ENCODE results near the gene ARHGAP42.

Gene ARHGAP42

DNA sequence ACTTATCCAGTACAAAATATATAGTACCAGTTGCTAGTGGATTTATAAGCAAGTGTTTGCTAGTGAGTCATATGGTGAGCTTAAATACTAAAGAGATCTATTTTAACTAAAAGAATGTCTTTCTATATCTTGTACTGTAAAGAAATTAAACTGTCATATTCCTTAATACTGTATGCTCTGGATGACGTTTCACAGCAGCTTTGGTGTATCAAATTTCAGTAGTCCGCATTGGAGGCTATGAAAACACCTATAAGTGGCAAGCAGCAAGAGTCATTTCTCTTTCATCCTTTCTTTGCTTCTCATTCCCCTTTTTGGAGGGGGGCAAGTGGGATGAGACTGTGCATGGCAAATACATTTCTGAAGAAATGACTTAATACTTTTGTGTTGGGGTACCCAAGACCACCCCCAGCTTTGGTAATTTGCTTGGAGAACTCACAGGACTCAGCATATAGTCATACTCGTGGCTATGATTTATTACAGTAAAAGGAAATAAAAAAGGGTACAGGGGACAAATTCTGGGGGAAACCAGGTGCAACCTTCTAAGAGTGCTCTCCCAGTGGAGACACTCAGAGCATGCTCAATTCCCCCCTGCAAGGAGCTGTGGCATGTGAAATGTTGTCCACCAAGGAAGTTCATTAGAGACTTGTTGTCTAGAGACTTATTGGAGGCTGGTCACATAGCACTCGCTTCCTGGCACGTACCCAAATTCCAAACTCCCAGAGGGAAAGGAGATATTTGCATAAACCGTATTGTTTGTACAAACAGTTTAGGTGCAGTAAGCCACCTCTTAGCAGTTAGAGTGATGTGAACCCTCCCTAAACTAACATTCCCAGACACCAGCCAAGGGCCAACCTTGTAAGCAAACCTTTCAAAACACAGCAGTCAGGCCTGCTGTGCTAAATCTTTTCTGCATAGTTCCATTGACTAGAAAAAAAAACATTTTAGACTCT is 231.7 kb downstream of the ARHGAP42 start:
- DNase-seq (ENCODE audit: low spot score), result no peak

DNA sequence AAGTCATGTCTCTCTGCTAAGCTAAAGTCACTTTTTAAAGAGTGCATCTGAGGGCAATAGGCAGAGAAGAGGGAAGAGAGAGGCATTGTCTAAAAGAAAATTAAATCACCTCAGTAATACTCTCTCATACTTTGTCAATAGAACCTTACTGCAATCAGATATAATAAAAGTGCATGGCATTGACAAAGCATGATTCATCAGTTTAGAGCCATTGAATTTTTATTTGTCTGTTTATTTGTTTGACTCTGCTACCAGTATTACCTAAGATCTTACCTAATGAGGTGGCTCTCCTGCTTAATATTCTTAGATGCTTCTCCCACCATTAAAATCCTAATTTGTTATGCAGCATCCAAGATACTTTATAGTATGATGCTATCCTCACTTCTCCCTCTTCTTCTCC is 233.5 kb downstream of the ARHGAP42 start:
- DNase-seq (ENCODE audit: low spot score), result no peak

DNA sequence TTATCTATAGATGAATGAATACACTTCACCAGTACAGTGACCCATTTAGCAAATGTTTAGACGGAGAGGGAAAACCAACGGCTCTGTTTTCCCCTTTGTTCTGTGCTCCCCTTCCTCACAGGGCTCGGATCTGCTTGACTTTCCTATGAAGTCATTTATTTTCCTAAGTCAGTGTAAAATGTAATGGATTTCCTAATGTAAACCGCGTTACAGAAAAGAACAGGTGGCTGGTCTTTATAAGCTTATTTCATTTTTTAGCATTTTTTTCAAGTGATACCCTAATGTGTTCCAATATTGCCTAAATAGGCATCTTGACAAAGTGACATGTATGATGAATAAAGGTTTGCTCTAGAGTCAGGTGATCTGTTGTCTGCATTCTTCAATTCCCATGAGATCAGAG is 235.0 kb downstream of the ARHGAP42 start:
- DNase-seq (ENCODE audit: low spot score), result no peak

DNA sequence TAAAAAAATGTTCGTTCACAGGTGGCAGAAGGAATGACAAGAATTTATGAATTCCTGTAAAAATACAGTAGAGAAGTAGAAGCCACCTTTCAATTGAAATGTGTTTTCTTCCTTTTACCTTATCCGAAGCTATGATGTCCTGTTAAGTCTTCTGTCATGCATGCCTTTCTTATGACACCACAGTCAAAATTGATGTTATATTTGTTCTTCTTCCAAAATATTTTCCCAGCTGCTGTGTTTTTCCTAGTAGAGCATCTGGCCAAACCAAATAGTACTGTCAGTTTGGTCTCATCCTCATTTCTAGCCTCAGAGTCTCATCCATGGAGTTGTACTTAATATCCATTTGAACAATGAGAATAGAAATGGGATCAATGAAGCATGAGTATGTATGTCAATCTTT is 236.5 kb downstream of the ARHGAP42 start:
- DNase-seq (ENCODE audit: low spot score), result no peak

DNA sequence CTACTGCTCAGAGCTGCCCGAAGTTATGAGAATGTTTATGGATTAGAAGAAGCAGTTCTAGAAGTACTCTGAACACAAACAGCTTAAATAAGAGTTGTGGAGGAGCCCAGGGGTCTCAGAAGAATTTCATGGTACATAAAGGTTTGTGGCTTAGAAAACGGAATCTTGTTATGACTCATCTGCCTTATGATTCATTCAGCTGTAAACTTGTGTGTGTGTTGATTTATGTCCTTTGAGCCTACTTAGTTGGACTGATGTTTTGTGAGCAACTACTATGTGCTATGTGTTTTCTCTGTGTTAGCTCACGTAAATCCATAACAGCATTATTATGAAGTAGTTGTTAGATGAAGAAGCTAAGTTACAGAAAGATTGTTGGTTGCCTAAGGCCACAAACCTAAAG is 238.8 kb downstream of the ARHGAP42 start:
- no peak for DNase-seq (ENCODE audit: low spot score)

DNA sequence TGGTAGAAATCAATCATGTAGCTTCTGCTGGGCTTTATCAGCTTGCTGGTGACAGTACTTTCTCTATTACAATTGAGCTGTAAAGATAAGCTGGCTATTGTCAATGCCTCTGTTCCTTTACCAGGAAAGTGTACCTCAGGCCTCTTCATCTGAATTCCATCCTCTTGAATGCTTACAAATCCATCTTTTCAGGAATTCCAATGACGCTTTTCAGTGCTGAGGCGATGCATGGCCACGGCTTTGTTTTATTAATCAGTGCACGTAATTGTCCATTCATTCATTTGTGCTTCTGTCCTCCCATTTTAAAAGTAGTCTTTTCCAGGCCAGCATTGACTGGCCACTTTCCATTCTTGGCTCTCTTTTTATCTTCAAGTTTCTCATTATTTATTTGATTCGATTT is 240.5 kb downstream of the ARHGAP42 start:
- DNase-seq (ENCODE audit: low spot score), result no peak

DNA sequence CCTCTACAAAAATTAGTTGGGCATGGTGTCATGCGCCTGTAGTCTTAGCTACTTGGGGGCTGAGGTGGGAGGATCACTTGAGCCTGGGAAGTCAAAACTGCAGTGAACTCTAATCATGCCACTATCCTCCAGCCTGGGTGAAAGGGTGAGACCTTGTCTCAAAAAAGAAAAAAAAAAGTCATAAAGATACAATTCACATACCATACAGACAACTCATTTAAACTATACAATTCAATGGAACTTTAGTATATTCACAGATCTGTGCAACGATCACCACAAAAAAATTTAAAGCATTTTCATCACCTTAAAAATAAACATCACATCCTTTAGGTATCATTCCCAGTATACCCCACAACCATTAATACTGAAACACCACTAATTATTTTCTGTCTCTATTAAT is 241.3 kb downstream of the ARHGAP42 start:
- DNase-seq (ENCODE audit: low spot score), result no peak

DNA sequence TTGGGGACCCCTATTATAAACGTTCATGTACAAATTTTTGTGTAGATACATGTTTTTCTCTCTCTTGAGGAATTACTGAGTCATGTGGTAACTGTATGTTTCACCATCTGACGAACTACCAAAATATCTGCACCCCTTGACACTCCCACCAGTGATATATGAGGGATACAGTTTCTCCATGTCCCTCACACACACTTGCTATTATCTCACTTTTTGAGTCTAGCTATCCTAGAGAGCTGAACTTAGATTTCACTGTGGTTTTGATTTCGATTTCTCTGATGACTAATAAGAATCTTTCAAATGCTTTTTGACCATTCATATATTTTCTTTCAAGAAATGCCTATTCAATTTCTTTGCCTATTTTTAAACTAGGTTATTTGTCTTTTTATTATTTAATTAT is 242.3 kb downstream of the ARHGAP42 start:
- DNase-seq (ENCODE audit: low spot score), result no peak

DNA sequence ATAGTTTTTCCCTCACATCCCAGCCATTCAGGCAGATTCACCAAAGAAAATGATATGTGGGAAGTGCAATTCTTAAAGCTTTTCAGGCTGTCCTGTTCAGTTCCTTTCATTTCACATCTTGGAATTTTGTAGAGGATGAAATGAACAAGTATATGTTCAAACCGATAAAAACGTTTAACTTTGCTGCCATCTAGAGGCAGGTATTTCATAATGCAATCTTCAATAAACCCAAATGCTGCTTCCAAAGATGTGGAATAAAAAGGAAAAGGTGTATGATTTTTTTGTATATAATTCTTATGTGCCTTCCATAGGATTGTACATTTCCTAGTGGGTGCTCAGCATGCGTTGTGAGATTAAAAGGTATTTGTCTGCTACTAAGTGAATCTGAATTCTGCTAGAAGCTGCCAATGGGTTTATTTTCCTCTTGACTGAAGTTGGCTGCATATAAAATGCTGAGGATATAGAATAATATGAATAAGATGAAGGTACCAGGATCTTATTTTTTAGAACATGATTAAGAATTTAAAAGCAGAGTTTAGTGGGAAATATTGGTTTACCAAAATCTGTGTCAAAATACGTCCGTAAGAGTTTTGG is 243.2 kb downstream of the ARHGAP42 start:
- DNase-seq (ENCODE audit: low spot score), result peak; percentile 6

DNA sequence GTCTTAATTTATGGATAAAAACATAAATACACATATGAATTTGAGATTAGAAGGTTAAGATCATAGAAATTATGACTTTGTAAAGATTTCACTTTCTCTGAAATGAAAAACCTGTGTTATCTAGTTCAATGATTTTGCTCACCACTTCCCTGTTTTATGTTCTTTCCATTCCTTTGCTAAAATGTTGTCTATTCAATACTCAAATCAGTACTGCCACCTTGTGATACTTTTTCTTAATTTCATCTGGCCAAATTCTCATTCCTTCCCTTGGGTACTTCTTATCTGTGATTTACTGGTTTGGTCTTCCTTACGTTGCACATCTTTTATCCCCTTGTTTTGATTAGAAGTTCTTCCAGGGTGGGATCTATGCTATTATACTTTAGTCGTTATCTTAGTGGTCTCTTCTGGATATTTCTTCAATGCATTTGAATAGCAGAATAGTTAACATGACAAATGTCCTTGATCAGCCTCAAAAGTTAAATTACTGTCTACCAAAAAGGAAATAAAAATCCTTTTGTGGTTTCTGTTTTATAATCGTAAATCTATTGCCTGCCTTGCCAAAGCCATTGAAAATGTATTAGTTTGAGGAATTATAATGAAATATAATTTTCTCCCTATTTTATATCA is 245.5 kb downstream of the ARHGAP42 start:
- no peak for DNase-seq (ENCODE audit: low spot score)

DNA sequence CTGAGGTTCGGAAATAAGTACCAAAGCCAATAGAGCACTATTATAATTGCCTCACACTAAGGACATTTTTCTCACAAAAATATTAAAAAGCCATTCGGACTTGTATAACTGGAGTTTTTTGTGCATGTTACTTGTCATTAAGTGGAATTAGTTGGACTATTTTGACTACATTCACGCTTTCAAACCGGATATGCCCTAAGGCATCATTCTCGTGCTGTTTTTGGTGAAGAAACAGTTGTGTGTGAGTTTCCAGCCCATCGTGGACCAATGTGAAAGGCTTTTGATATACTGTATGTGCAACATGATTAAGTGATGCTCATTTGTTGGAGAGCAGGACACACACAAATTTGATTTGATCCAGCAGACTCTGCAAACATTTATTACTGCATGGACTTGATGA is 249.7 kb downstream of the ARHGAP42 start:
- no peak for DNase-seq (ENCODE audit: low spot score)

DNA sequence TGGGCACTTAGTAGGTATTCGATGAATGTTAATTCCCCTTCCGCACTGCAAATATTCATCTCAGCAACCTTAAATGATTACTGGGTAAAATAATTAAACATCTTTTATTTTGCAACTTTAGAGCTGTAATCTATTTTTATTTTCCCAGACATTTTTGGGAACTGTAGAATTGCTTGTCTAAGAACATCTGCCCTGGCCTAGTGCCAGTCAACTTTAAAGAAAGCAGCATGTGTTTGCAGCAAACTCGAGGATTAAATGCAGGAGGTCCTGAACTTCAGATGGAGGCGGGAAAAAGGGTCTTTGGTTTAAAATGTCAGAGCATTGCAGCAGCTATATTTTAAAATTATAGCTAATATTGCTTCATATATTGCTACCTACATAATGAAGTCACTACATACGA is 252.5 kb downstream of the ARHGAP42 start:
- DNase-seq (ENCODE audit: low spot score), result no peak

DNA sequence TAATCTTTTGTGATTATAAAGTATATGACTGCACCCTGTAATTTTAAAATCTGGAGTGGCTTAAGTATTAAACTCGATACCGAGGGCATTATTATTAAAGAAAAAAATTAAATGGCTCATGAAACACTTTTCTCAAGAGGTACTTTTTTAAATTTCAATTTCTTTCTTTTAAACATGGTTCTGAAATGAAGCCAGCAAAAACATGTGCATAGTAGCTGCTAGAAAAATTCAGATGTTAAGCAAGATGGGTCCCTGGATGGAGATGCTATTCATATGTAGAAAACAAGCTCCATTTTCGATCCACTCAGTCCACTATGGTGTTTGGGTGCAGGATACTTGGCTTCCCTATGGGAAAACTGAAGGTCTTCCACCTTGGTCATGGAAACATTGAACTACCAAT is 253.0 kb downstream of the ARHGAP42 start:
- no peak for DNase-seq (ENCODE audit: low spot score)

DNA sequence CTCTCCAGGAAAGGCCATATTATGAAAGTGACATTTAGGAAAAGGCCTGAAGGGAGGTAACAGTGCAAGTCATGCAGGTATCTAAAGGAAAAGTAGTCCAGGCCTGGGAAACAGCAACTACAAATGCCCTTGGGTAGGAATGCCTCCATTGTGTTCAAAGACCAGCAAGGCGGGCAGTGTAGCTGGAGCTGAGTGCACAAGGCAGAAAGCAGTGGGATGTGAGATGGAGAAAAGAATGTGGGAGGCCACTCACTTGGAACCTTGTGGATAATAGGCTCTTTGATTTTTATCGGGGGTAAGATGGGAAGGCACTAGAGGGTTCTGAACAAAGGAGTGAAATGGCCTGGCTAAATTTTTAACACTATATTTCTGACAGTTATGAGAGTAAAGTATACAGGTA is 253.9 kb downstream of the ARHGAP42 start:
- no peak for DNase-seq (ENCODE audit: low spot score)

DNA sequence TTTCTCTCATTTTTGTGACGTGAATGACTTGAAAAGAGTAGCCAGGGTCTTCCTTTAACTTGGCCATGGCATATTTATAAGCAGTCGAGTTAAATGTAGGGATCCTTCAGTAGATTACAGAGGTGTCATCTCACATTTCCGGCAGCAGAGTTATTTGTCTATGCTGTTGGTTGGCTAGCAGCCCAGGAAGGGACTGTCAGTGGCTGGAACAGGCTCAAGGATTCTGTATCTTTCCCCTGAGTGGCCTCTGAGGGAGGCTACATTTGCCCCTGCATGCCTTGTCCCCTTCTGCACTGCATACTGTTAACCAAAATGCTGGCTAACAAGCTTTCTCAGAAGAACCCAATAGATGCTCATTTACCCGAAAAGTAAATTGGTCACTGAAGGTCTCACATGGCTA is 254.9 kb downstream of the ARHGAP42 start:
- DNase-seq (ENCODE audit: low spot score), result no peak

DNA sequence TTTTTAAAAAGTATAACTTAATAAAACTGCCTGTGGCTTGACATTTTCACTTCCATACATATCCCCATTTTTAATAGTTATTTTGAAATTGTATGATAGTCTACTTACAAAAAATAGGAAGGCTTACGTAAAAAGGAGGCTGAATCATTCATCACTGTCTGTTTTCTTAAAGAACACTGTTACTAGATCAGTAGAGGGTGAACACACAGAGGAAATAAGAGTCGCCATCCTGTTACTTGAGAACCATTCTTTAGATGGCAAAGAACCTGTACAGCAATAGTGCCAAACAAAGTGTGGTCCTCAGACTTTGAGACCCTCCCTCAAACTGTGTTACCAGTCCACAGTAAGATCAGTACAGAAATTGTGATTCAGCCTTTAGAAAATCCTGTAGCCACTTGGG is 261.8 kb downstream of the ARHGAP42 start:
- DNase-seq (ENCODE audit: low spot score), result no peak

DNA sequence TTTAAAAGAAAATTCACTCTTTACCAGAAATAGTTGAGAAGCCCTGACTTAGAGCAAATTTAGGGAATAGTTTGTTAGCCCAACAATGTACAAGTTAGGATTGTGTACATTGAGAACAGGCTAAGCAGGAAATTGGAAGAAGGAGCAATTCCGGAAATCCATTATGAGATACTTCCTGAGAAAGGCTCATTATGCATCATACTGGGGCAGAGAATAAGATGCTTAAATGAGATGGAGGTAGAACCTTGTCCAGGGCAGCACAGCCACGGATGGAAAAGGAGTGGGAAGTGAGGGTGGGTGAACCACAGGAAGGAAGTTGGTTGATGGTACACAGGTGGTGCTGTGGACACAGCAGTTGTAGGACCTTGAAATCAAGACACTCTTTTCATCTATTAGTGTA is 262.4 kb downstream of the ARHGAP42 start:
- no peak for DNase-seq (ENCODE audit: low spot score)

DNA sequence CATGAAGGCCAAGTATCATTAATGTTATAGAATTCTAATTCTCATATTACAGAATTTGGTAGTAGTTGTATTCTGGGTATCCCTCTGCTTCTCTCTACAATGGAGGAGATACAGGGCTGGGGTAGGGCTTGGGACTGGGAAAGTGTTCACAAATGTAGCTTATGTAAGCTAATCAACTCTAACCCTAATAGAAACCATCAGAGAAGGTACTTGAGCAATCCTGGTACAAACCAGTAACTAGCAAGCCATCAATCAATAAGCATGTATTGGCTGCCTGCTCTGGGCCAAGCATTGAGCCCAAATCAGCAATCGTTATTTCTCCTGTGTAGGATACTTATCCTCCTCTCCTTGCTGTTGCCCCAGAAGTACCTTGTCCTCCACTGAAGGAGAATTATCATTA is 268.2 kb downstream of the ARHGAP42 start:
- DNase-seq (ENCODE audit: low spot score), result no peak

DNA sequence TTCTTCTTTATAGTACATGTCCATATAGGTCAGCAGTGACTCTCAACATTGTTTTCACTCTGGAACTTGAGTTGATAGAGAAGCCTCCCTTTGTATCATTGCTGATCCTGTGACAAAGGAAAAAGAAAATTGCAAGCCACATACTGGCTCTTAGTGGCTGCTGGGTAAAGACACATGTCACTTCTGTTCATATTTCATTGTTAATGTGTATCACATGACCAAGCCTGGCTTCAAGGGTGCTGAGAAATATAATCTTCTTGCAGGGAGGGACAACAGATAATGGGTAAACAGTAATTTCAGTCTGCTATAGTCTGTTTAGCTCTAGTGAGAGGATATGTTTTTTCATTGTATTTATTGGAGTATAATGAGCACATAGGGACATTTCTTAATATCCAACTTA is 269.3 kb downstream of the ARHGAP42 start:
- DNase-seq (ENCODE audit: low spot score), result no peak

DNA sequence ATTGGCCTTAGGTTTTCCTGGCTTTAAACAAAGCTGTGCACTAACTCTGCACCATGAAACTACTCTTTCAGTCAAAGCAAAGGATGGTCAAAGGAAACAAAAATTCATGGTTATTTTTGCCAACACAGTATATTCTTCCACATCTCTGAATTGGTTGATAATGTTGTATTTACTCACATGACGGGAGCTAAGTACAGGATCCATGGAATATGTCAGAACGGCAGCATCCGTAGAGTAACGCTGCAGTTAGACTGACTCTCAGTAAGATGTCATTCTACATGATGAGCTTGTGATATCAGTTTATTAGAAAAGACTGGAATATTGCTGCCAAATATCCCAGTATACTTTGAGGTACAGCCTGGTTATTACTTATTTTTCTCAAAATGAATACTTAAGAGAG is 270.4 kb downstream of the ARHGAP42 start:
- DNase-seq (ENCODE audit: low spot score), result no peak

DNA sequence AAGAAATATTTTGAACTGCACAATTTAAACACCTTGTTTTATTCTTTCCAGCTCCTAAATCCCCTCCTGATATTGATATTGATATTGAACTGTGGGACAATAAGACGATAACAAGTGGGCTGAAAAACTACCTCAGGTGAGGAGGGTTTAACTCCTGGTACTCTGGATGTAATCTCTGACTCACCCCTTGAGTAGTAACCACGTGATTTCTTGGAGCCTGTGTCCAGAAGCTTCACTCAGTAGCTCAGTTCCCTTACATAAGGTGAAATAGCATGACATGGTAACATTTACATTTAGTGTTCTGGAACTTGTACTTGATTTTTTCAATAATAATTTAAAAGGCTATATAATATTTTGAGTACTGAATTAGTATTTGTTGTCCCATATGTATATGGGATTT is 274.5 kb downstream of the ARHGAP42 start:
- no peak for DNase-seq (ENCODE audit: low spot score)

DNA sequence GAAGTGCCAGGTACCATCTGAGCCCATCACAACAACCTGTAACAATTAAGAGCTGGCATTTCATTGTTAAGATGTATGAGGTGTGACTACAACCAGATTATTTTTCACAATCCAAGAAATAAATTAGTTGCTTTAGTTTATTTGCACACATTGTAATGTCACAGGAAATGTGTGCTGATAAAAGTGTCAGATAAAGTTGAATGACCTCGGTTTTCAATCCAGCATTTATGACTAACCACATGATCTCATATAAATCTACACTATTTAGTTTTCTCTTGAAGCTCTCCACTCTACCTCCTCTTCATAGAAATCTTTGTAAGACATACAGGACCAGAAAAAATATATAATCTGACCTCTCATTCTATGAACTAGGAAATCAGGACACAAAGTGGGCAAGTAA is 276.3 kb downstream of the ARHGAP42 start:
- no peak for DNase-seq (ENCODE audit: low spot score)

DNA sequence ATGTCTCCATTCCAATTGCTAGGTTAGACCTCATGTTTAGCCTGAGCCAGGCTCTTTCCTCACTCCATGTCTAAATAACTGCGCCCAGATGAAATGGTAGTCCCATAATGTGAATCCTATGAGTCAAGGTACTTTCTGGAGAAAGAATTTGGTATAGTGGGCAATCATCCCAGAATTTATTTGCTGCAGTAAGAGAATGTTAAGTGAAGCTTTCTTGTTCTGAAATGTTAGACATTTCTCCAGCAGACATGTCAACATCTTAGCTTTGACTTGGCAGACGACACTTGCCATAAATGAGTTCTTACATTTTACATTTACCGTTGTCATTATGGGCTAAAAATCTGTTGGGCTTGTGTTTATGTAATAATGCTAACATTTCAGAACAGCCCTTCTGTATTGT is 277.3 kb downstream of the ARHGAP42 start:
- no peak for DNase-seq (ENCODE audit: low spot score)
